Mesenteric fat pad (tissue), 1 donor: Measurements from ENCODE around the gene BAG3. TPM values are rescaled to one million over a fixed set of nuclear protein-coding genes. Genes with fewer than 3 reads are reported as not detected.
A peak's percentile ranks its signal among the peaks of the same experiment; 100 is the strongest.

Experiments
- DNase-seq: peaks from one replicate; pipeline ENCODE4 v3.0.0-alpha.2; 2020; ENCODE audit warnings: low spot score
- total RNA-seq: library from RNA; stranded (reverse); fragmentation: NEBNext Ultra II Directional; extraction: Animal tissue kit (Norgen Biotek cat#: 25700); gene quantifications from one replicate; pipeline ENCODE4 v1.2.1, GENCODE V29; 2021
- donor health status: DM: yes; HTN: yes; CAD: no.

Gene BAG3
- total RNA-seq, 1 donor from 2014 or later, result 83.3 TPM

GRCh38 chr10:119665901-119666708 lies 14.9 kb downstream of the BAG3 start:
- no peak for DNase-seq

DNA sequence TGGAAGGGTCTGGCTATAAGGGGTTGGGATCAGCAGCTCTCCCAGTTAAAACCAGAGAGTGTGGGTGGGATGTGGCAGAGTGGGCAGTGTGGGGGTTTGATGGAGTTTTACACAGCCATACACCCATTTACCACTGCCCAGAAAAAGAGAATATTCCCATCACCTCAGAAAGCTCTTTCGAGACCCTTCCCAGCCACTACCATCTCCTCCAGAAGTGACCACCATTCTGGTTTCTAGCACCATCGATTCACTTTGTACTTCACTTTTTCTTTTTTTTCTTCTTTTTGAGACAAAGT lies 15.5 kb downstream of the BAG3 start:
- no peak for DNase-seq

GRCh38 chr10:119667562-119668328 lies 16.6 kb downstream of the BAG3 start:
- no peak for DNase-seq

- DNase-seq, result no peak
Observed at GRCh38 chr10:119668461-119668860, 17.3 kb downstream of the BAG3 start.

DNA sequence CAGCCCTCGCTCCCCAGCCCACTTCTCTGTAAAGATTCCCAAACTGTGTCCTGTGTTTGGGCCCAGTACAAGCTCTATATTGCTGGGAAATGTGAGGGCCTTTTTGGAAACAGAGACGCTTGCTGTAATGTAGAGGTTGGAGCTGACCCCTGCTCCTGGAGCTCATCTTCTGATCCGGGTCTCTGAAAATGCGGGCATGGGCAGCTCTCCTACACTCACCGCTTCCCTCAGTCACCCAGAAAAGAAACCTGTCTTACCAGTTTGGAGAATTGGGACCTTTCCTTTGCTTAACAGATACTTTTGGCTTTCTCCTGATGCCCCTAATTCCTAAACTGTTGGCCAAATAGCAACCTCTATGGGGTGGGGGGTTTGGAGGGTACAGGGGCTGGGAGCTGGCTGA lies 18.2 kb downstream of the BAG3 start:
- DNase-seq, result no peak

GRCh38 chr10:119669975-119670640 lies 18.9 kb downstream of the BAG3 start:
- DNase-seq, result no peak

DNA sequence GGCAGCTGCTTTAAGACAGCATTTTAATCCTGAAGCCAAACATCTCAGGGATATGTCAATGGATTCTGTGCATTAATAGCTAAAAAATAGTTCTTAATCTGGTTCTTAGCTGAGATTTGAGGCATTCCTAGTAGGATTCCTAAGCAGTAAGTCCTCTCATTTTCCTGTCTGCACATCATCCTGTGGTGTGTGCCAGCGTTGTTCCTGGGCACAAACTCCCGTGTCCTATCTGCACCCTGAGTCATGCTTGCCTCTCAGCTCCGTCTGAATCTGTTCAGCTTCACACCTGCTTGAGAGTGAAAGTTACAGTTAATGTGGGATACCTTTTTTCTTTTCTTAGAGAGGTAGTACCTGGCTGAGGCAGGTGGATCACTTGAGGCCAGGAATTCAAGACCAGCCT lies 19.5 kb downstream of the BAG3 start:
- no peak for DNase-seq

DNA sequence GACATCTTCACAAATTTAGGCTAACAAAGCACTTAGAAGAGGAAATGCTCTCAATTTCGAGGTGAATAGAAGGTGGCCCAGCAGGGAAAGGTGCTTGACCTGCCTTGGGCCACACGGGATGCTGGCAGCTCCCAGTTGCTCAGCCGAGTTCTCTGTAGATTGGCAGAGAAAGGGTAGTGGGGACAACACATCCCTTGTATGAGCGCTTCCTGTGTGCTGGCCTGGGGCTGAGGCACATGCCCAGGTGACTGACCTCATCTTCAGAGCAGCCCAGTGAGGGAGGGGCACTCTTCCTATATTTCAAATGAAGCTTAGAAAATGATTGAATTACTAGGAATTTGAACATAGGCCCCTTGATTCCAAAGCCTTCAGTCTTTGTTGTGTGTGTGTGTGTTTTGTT lies 20.2 kb downstream of the BAG3 start:
- DNase-seq, result no peak

- DNase-seq, result no peak
Observed at GRCh38 chr10:119672291-119672690, 21.1 kb downstream of the BAG3 start.

DNA sequence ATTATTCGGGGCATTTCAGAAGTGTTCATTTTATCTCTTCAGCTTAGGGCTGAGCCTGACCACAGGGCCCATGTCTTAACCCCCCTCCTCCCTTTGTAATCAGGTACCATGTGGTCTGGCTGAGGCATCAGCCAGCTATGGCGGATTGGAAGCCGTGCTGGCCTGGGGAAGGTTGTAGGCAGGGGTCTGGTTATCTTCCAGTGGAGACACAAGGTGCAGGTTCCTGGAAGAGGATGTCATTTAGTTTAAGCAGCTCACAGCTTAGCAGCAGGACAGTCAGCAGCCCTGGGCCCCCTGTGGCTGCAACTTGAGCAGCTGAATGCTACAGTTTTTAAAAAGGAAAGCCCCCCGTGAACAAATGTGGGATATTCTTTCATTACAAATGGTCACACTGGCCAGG lies 22.1 kb downstream of the BAG3 start:
- DNase-seq, result no peak

GRCh38 chr10:119675483-119676170 lies 24.4 kb downstream of the BAG3 start:
- DNase-seq, result no peak

DNA sequence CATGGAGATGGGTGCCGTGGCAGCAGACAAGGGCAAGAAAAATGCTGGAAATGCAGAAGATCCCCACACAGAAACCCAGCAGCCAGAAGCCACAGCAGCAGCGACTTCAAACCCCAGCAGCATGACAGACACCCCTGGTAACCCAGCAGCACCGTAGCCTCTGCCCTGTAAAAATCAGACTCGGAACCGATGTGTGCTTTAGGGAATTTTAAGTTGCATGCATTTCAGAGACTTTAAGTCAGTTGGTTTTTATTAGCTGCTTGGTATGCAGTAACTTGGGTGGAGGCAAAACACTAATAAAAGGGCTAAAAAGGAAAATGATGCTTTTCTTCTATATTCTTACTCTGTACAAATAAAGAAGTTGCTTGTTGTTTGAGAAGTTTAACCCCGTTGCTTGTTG lies 25.9 kb downstream of the BAG3 start:
- DNase-seq, result no peak

DNA sequence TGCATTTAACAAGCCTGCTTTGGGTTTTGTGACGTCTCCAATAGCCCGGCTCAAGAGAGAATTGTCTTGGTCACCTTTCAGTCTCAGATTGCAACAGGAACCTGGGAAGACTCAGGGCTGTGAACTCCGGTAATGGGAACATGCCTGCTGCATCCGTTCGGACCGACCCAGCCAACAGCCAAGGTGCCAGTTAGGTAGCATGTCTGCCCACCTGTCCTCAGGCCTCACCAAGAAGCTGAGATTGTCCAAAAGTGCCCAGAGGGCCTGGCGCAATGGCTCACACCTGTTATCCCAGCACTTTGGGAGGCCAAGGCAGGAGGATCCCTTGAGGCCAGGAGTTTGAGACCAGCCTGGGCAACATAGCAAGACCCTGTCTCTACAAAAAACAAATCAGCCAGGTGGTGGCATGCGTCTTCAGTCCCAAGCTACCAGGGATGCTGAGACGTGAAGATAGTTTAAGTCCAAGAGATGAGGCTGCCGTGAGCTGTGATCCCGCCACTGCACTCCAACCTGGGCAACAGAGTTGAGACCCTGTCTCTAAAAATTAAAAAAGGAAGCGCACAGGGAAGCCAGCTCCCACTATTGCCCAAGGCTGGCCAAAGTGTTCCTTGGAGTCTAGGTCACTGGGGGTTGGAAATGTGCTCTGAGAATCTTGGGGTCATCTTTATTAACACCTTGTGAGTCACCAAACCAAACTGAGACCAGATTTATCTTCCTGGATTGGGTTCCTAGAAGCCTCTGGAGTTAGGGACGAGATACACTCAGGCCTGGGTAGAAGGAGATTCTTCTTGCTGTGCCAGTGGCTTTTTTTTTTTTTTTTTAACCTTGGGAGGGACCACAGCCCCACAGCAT lies 26.9 kb downstream of the BAG3 start:
- DNase-seq, result no peak

DNA sequence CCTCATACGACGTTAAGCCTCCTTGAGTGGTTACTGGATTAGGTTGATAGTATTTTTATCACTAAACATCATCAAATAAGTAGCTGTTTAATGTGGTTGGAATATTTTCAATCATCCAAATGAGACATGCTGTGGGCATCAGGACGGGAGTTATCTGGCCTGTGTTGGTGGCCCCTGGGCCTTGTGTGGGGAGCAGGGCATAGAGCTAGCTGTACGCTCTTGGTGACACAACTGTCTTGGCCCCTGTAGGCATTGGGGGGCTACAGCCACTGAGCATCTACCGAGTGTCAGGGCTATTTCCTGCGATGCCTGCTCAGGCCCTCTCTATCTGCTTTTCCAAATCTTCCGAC lies 28.3 kb downstream of the BAG3 start:
- no peak for DNase-seq

- DNase-seq, result no peak
Observed at GRCh38 chr10:119680050-119680449, 28.9 kb downstream of the BAG3 start.

- DNase-seq, result no peak
Observed at GRCh38 chr10:119680650-119681081, 29.5 kb downstream of the BAG3 start.

- peak; percentile 93 for DNase-seq
Observed at GRCh38 chr10:119686465-119687191, 35.4 kb downstream of the BAG3 start.

GRCh38 chr10:119687192-119688032 lies 36.2 kb downstream of the BAG3 start:
- DNase-seq, result no peak

DNA sequence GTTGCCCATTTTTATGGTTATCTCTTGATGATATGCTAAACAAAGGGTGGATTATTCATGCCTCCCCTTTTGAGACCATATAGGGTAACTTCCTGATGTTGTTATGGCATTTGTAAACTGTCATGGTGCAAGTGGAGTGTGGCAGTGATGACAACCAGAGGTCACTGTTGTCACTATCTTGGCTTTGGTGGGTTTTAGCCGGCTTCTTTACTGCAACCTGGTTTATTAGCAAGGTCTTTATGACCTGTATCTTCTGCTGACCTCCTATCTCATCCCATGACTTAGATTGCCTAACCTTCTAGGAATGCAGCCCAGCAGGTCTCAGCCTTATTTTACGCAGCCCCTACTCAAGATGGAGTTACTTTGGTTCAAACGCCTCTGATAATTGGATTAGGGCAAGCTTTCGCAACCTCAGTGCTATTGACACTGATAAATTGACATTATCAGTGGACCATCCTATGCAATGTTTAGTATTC lies 36.9 kb downstream of the BAG3 start:
- DNase-seq, result no peak
